H9 (cell line): Measurements from ENCODE around the gene PWWP2B. TPM values are rescaled to one million over a fixed set of nuclear protein-coding genes. Genes with fewer than 3 reads are reported as not detected.

Experiments
- DNase-seq: peaks from one replicate; pipeline ENCODE4 v3.0.0-alpha.2; 2017
- H2AFZ ChIP-seq: one replicate; pipeline ENCODE4 v1.6.1; 2013; ENCODE audit warnings: mild to moderate bottlenecking, low read length, control low read depth, moderate library complexity
- H2AK5ac ChIP-seq: 2 replicates; pipeline ENCODE4 v1.6.1; 2013; ENCODE audit warnings: low read length, control low read depth, mixed read lengths; ENCODE audit not compliant: insufficient read length
- H2BK120ac ChIP-seq: one replicate; pipeline ENCODE4 v1.6.1; 2013; ENCODE audit warnings: low read depth, mild to moderate bottlenecking, low read length, control low read depth, inconsistent platforms; ENCODE audit not compliant: poor library complexity, severe bottlenecking
- H2BK12ac ChIP-seq: 2 replicates; pipeline ENCODE4 v1.6.1; 2013; ENCODE audit warnings: low read length, control low read depth, mixed read lengths, low read depth; ENCODE audit not compliant: insufficient read length
- H2BK15ac ChIP-seq: 2 replicates; pipeline ENCODE4 v1.6.1; 2013; ENCODE audit warnings: low read depth, low read length, control low read depth
- H2BK20ac ChIP-seq: one replicate; pipeline ENCODE4 v1.6.1; 2013; ENCODE audit warnings: low read depth, mild to moderate bottlenecking, low read length, control low read depth, inconsistent platforms; ENCODE audit not compliant: poor library complexity, severe bottlenecking
- H2BK5ac ChIP-seq: 2 replicates; pipeline ENCODE4 v1.6.1; 2013; ENCODE audit warnings: low read length, control low read depth, mixed read lengths; ENCODE audit not compliant: insufficient read length
- H3K14ac ChIP-seq: 2 replicates; pipeline ENCODE4 v1.6.1; 2013; ENCODE audit warnings: low read length, control low read depth; ENCODE audit not compliant: insufficient read depth
- H3K18ac ChIP-seq: 2 replicates; pipeline ENCODE4 v1.6.1; 2013; ENCODE audit warnings: low read depth, mild to moderate bottlenecking, mixed read lengths, low read length, control low read depth; ENCODE audit not compliant: insufficient read length
- H3K23ac ChIP-seq: 2 replicates; pipeline ENCODE4 v1.6.1; 2013; ENCODE audit warnings: low read length, control low read depth, mixed read lengths, low read depth; ENCODE audit not compliant: insufficient read length
- H3K23me2 ChIP-seq: 2 replicates; pipeline ENCODE4 v1.6.1; 2013; ENCODE audit warnings: low read depth, mild to moderate bottlenecking, mixed read lengths, low read length, control low read depth; ENCODE audit not compliant: insufficient read length, poor library complexity, severe bottlenecking
- H3K27ac ChIP-seq: 2 replicates; pipeline ENCODE4 v1.5.1; 2013; ENCODE audit warnings: low read length, control low read depth, mixed read lengths, low read depth; ENCODE audit not compliant: insufficient read length
- H3K27me3 ChIP-seq: 2 replicates; pipeline ENCODE4 v1.6.1; 2013; ENCODE audit warnings: low read length, control low read depth, inconsistent platforms; ENCODE audit not compliant: insufficient read depth
- H3K4ac ChIP-seq: 2 replicates; pipeline ENCODE4 v1.6.1; 2013; ENCODE audit warnings: low read depth, mild to moderate bottlenecking, control low read depth, inconsistent platforms, low read length, moderate library complexity
- H3K4me1 ChIP-seq: 2 replicates; pipeline ENCODE4 v1.6.1; 2013; ENCODE audit warnings: low read length, control low read depth, inconsistent platforms; ENCODE audit not compliant: insufficient read depth
- H3K4me2 ChIP-seq: 2 replicates; pipeline ENCODE4 v1.6.1; 2013; ENCODE audit warnings: low read length, control low read depth, mixed read lengths; ENCODE audit not compliant: insufficient read length, insufficient read depth
- H3K56ac ChIP-seq: 2 replicates; pipeline ENCODE4 v1.6.1; 2013; ENCODE audit warnings: low read depth, mild to moderate bottlenecking, mixed read lengths, low read length, control low read depth; ENCODE audit not compliant: insufficient read length
- H3K79me1 ChIP-seq: 2 replicates; pipeline ENCODE4 v1.6.1; 2013; ENCODE audit warnings: low read depth, mild to moderate bottlenecking, moderate library complexity, low read length, control low read depth, inconsistent platforms; ENCODE audit not compliant: insufficient read depth, poor library complexity, severe bottlenecking
- H3K79me2 ChIP-seq: 2 replicates; pipeline ENCODE4 v1.6.1; 2013; ENCODE audit warnings: low read length, control low read depth, inconsistent platforms; ENCODE audit not compliant: insufficient read depth
- H3K9ac ChIP-seq: 2 replicates; pipeline ENCODE4 v1.6.1; 2013; ENCODE audit warnings: low read length, control low read depth, mixed read lengths; ENCODE audit not compliant: insufficient read length; ENCODE audit errors: extremely low read depth
- H3K9me3 ChIP-seq: one replicate; pipeline ENCODE4 v1.6.1; 2013; ENCODE audit warnings: low read depth, low read length, inconsistent platforms; ENCODE audit not compliant: control insufficient read depth
- H3T11ph ChIP-seq: one replicate; pipeline ENCODE4 v1.6.1; 2013; ENCODE audit warnings: mild to moderate bottlenecking, low read length, control low read depth, inconsistent platforms
- H4K20me1 ChIP-seq: one replicate; pipeline ENCODE4 v1.6.1; 2013; ENCODE audit not compliant: control insufficient read depth, insufficient read length, insufficient read depth
- H4K5ac ChIP-seq: 2 replicates; pipeline ENCODE4 v1.6.1; 2013; ENCODE audit warnings: low read depth, mild to moderate bottlenecking, mixed read lengths, low read length, control low read depth; ENCODE audit not compliant: insufficient read length
- H4K8ac ChIP-seq: replicated peaks from 2 replicates; pipeline ENCODE4 v1.6.1; 2013; ENCODE audit warnings: low read length, control low read depth, mixed read lengths, low read depth; ENCODE audit not compliant: insufficient read length
- H4K91ac ChIP-seq: 2 replicates; pipeline ENCODE4 v1.6.1; 2013; ENCODE audit warnings: low read depth, mild to moderate bottlenecking, moderate library complexity, mixed read lengths, low read length, control low read depth; ENCODE audit not compliant: insufficient read length
- H3K27ac Mint-ChIP-seq, 3 experiments: 2 replicates in 2 of 3; 3 replicates in 1 of 3; pipeline ENCODE4 v1.8.0; 2020 to 2021; ENCODE audit warnings: mixed read lengths in 3 of 3, mild to moderate bottlenecking in 1 of 3, moderate library complexity in 1 of 3
- H3K27me3 Mint-ChIP-seq: 2 replicates; pipeline ENCODE4 v1.8.0; 2021; ENCODE audit warnings: low read depth, mild to moderate bottlenecking, moderate library complexity, mixed read lengths
- H3K36me3 Mint-ChIP-seq, 3 experiments: 2 replicates in 2 of 3; 3 replicates in 1 of 3; pipeline ENCODE4 v1.8.0; 2020 to 2021; ENCODE audit warnings: low read depth in 3 of 3, mixed read lengths in 3 of 3; ENCODE audit not compliant: insufficient read depth in 1 of 3
- H3K4me1 Mint-ChIP-seq, 2 experiments: 2 replicates each; pipeline ENCODE4 v1.8.0; 2020; ENCODE audit warnings: mixed read lengths in 2 of 2
- H3K4me3 Mint-ChIP-seq, 2 experiments: 2 replicates in 1 of 2; 3 replicates in 1 of 2; pipeline ENCODE4 v1.8.0; 2020 to 2021; ENCODE audit warnings: mild to moderate bottlenecking in 2 of 2, mixed read lengths in 2 of 2, moderate library complexity in 1 of 2
- H3K9me3 Mint-ChIP-seq, 2 experiments: 2 replicates in 1 of 2; 3 replicates in 1 of 2; pipeline ENCODE4 v1.8.0; 2020; ENCODE audit warnings: mild to moderate bottlenecking in 2 of 2, mixed read lengths in 2 of 2, moderate library complexity in 1 of 2
- WGBS: extraction: QIAGEN DNeasy Blood & Tissue Kit; methylation state at CpG from one replicate; pipeline ENCODE4 v1.1.7; 2013; ENCODE audit warnings: missing lambda C conversion rate, low lambda C conversion rate, mixed read lengths; ENCODE audit not compliant: insufficient read length; ENCODE audit errors: extremely low coverage; 5-methylcytosine and 5-hydroxymethylcytosine counted together
- total RNA-seq: library from RNA; stranded (reverse); gene quantifications from 2 replicates; pipeline ENCODE4 v1.2.1, GENCODE V29; 2021
- TF ChIP-seq, protein P1 (sequence below): fragments of 200-600 bp; sonication (generic); conservative IDR thresholded peaks from 3 replicates; pipeline ENCODE4 v1.8.0; 2021; ENCODE audit warnings: antibody characterized with exemption, mild to moderate bottlenecking

The PWWP2B gene
- total RNA-seq, 1 experiment from 2014 or later, result 10.0 TPM

DNA sequence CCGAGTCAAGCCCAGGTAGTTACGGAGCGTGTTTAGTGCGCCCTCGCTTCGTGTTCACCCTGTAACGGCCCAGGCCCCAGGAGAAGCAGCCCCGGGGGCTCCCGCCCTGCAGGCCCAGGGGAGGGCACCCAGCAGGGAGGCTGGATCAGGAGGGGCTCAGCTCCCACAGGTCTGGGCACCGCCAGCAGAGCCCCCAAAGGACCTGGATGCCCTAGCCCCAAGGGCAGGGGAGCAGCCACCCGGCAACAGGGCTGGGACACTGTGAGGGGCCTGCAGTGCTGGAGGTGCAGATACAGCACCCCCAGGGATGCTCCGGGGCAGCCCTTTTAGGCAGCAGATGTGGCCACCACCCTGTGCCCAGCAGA, 35.2 kb downstream of the PWWP2B start:
- no peaks in the 10 kb centered on the region for H3K36me3 Mint-ChIP-seq
- no peak overlapping the region for H4K91ac ChIP-seq
- no peak overlapping the region for H2BK5ac ChIP-seq
- H3K23ac ChIP-seq, result no peak overlapping the region
- no peak overlapping the region for H3K56ac ChIP-seq
- no peaks in the 10 kb centered on the region for H3K9me3 ChIP-seq
- no peak overlapping the region for H3T11ph ChIP-seq
- no peak overlapping the region for H2BK120ac ChIP-seq
- no peaks in the 10 kb centered on the region; the same call in 1 of the 2 replicates for H3K27me3 Mint-ChIP-seq
- H2AFZ ChIP-seq, result no peak overlapping the region
- H4K8ac ChIP-seq, result no peak overlapping the region
- no peak overlapping the region for H3K14ac ChIP-seq
- H3K9ac ChIP-seq, result no peak overlapping the region
- no peaks in the 10 kb centered on the region for H3K79me2 ChIP-seq
- no peak overlapping the region; a peak in 1 of 7 replicates for H3K27ac Mint-ChIP-seq
- no peak overlapping the region for H3K4me2 ChIP-seq
- H3K27me3 ChIP-seq, result no peaks in the 10 kb centered on the region
- H3K4me1 Mint-ChIP-seq, result peaks cover 6 to 9% of the 10 kb centered on the region in 2 experiments
- H2BK20ac ChIP-seq, result no peak overlapping the region
- H3K27ac ChIP-seq, result no peak overlapping the region
- H3K79me1 ChIP-seq, result no peaks in the 10 kb centered on the region
- no peaks in the 10 kb centered on the region for H3K4me1 ChIP-seq
- H3K9me3 Mint-ChIP-seq, result no peaks in the 10 kb centered on the region; a peak in 1 of 5 replicates
- no peak for DNase-seq
- no peak overlapping the region for H2BK12ac ChIP-seq
- WGBS, result no CpG with 5 or more reads among the region's 12 CpGs
- H2AK5ac ChIP-seq, result no peak overlapping the region
- no peaks in the 10 kb centered on the region for H4K20me1 ChIP-seq
- no peak overlapping the region for H2BK15ac ChIP-seq
- H3K23me2 ChIP-seq, result no peaks in the 10 kb centered on the region
- TF ChIP-seq, protein P1, sequence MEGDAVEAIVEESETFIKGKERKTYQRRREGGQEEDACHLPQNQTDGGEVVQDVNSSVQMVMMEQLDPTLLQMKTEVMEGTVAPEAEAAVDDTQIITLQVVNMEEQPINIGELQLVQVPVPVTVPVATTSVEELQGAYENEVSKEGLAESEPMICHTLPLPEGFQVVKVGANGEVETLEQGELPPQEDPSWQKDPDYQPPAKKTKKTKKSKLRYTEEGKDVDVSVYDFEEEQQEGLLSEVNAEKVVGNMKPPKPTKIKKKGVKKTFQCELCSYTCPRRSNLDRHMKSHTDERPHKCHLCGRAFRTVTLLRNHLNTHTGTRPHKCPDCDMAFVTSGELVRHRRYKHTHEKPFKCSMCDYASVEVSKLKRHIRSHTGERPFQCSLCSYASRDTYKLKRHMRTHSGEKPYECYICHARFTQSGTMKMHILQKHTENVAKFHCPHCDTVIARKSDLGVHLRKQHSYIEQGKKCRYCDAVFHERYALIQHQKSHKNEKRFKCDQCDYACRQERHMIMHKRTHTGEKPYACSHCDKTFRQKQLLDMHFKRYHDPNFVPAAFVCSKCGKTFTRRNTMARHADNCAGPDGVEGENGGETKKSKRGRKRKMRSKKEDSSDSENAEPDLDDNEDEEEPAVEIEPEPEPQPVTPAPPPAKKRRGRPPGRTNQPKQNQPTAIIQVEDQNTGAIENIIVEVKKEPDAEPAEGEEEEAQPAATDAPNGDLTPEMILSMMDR, result no peak
- no peak overlapping the region for H3K18ac ChIP-seq
- no peak overlapping the region for H3K4ac ChIP-seq
- H3K4me3 Mint-ChIP-seq, result no peak overlapping the region
- no peak overlapping the region for H4K5ac ChIP-seq
